Small intestine (tissue), 7 donors: ENCODE data around the gene PARD3B. TPM values are rescaled to one million over a fixed set of nuclear protein-coding genes. Genes with fewer than 3 reads are reported as not detected.

Source experiments
- DNase-seq, 2 donors: peaks; one replicate each; pipeline versions ENCODE4 v3.0.0 to v3.0.0-alpha.2; 2013
- FAIRE-seq: peaks from 2 replicates; lab custom pipeline; 2012; peaks lifted over from hg19 to GRCh38; lab: Jason Lieb, UNC
- H3K27ac ChIP-seq, 3 donors: one replicate each; pipeline ENCODE4 v1.5.1; 2013; ENCODE audit warnings: low read length in 2 of 3, mild to moderate bottlenecking in 2 of 3, control low read depth in 1 of 3, inconsistent platforms in 1 of 3, low read depth in 1 of 3, moderate library complexity in 1 of 3
- H3K27me3 ChIP-seq, 3 donors: one replicate each; pipeline ENCODE4 v1.6.1; 2013; ENCODE audit warnings: low read length in 3 of 3, inconsistent platforms in 1 of 3; ENCODE audit not compliant: control insufficient read depth in 3 of 3, insufficient read depth in 3 of 3
- H3K36me3 ChIP-seq, 3 donors: one replicate each; pipeline ENCODE4 v1.6.1; 2013; ENCODE audit warnings: low read length in 3 of 3, inconsistent platforms in 1 of 3, low read depth in 1 of 3, mild to moderate bottlenecking in 1 of 3, moderate library complexity in 1 of 3; ENCODE audit not compliant: control insufficient read depth in 3 of 3, insufficient read depth in 2 of 3
- H3K4me1 ChIP-seq, 3 donors: one replicate each; pipeline ENCODE4 v1.6.1; 2013; ENCODE audit warnings: low read length in 2 of 3, inconsistent platforms in 1 of 3, low read depth in 1 of 3, mild to moderate bottlenecking in 1 of 3, moderate library complexity in 1 of 3; ENCODE audit not compliant: control insufficient read depth in 3 of 3, insufficient read depth in 2 of 3
- H3K4me3 ChIP-seq, 3 donors: one replicate each; pipeline ENCODE4 v1.5.1; 2013; ENCODE audit warnings: low read length in 3 of 3, control low read depth in 1 of 3, inconsistent platforms in 1 of 3, low read depth in 1 of 3, mild to moderate bottlenecking in 1 of 3, moderate library complexity in 1 of 3
- H3K9me3 ChIP-seq, 2 donors: one replicate each; pipeline ENCODE4 v1.6.1; 2013; ENCODE audit warnings: low read depth in 1 of 2, low read length in 1 of 2; ENCODE audit not compliant: control insufficient read depth in 2 of 2, insufficient read depth in 1 of 2
- WGBS, 3 donors: extraction: QIAGEN DNeasy Blood & Tissue Kit; methylation state at CpG; one replicate each; pipeline ENCODE4 v1.1.7; 2013; 5-methylcytosine and 5-hydroxymethylcytosine counted together
- polyA plus RNA-seq, 4 donors: library from polyadenylated mRNA; stranded (reverse) in 3 of 4; unstranded in 1 of 4; fragments of 200-250 nt in 3 of 4; fragments of 120-200 nt in 1 of 4; gene quantifications; one replicate each; pipeline versions ENCODE4 v1.2.1 to v1.2.3, GENCODE V29; 2013
- donor health status: healthy with polysubstance abuse.
- donor health status: control.
- donor health status: control.
- donor health status: Bipolar disorder and iron deficiency.
- donor health status: healthy.

PARD3B gene
- polyA plus RNA-seq, 4 donors, result 2.8 to 10.7 (median 3.6) TPM

GRCh38 chr2:204669382-204669781, 124.1 kb downstream of the PARD3B start:
- H3K4me3 ChIP-seq, result no peak overlapping the region
- no peaks in the 10 kb centered on the region for H3K27me3 ChIP-seq
- H3K27ac ChIP-seq, result no peak overlapping the region
- no peaks in the 10 kb centered on the region for H3K36me3 ChIP-seq
- H3K4me1 ChIP-seq, result no peaks in the 10 kb centered on the region
- no peak for FAIRE-seq
- no peaks in the 10 kb centered on the region for H3K9me3 ChIP-seq
- WGBS, 3 donors, result 64 to 73% (median 69%) methylated on average over 3 of the region's 3 CpGs
- no peak for DNase-seq

GRCh38 chr2:204670124-204670523, 124.8 kb downstream of the PARD3B start:
- H3K4me3 ChIP-seq, result no peak overlapping the region
- no peaks in the 10 kb centered on the region for H3K27me3 ChIP-seq
- WGBS, 3 donors, result 28 to 53% (median 28%) methylated on average over 2 of the region's 2 CpGs
- H3K9me3 ChIP-seq, result no peaks in the 10 kb centered on the region
- no peak overlapping the region for H3K27ac ChIP-seq
- H3K36me3 ChIP-seq, result no peaks in the 10 kb centered on the region
- peak in 1 of 2 donors; percentile 19 for DNase-seq
- no peaks in the 10 kb centered on the region for H3K4me1 ChIP-seq
- no peak for FAIRE-seq

- WGBS, 3 donors, result 81 to 88% (median 85%) methylated on average over 4 of the region's 4 CpGs
- Histone ChIP-seq H3K9me3 (no peaks in the 10 kb centered on the region), H3K27me3 (no peaks in the 10 kb centered on the region), H3K4me3 (no peak overlapping the region), H3K27ac (no peak overlapping the region), H3K36me3 (no peaks in the 10 kb centered on the region), H3K4me1 (no peaks in the 10 kb centered on the region)
- no peak for DNase-seq
- FAIRE-seq, result no peak
Measured at GRCh38 chr2:204670756-204671155, 125.5 kb downstream of the PARD3B start.

- Histone ChIP-seq H3K27me3 (no peaks in the 10 kb centered on the region), H3K4me3 (no peak overlapping the region), H3K9me3 (no peaks in the 10 kb centered on the region), H3K4me1 (no peaks in the 10 kb centered on the region), H3K36me3 (no peaks in the 10 kb centered on the region), H3K27ac (no peak overlapping the region)
- DNase-seq (no peak), FAIRE-seq (no peak)
- WGBS, 3 donors, result 70 to 83% (median 71%) methylated on average over 4 of the region's 4 CpGs
Measured at GRCh38 chr2:204672772-204673171, 127.5 kb downstream of the PARD3B start.

- DNase-seq (no peak), FAIRE-seq (no peak)
- H3K36me3 ChIP-seq, result peaks cover 0 to 3% (median 0%) of the 10 kb centered on the region in 3 donors
- no peak overlapping the region for H3K27ac ChIP-seq
- H3K9me3 ChIP-seq, result peaks cover 0 to 7% of the 10 kb centered on the region in 2 donors
- H3K4me1 ChIP-seq, result no peaks in the 10 kb centered on the region
- H3K27me3 ChIP-seq, result no peaks in the 10 kb centered on the region
- no peak overlapping the region for H3K4me3 ChIP-seq
- 84 to 95% (median 90%) methylated on average over 3 of the region's 3 CpGs for WGBS, 3 donors
Measured at GRCh38 chr2:204673877-204674276, 128.6 kb downstream of the PARD3B start.

- DNase-seq (no peak), FAIRE-seq (no peak)
- peaks cover 0 to 7% of the 10 kb centered on the region in 2 donors for H3K9me3 ChIP-seq
- no peaks in the 10 kb centered on the region for H3K4me1 ChIP-seq
- no peak overlapping the region for H3K27ac ChIP-seq
- H3K36me3 ChIP-seq, result peaks cover 0 to 3% (median 0%) of the 10 kb centered on the region in 3 donors
- no peak overlapping the region for H3K4me3 ChIP-seq
- no peaks in the 10 kb centered on the region for H3K27me3 ChIP-seq
- WGBS, 3 donors, result 92 to 94% (median 92%) methylated on average over 10 of the region's 10 CpGs
Measured at GRCh38 chr2:204678031-204678430, 132.8 kb downstream of the PARD3B start.

- DNase-seq, result no peak
- Histone ChIP-seq H3K27me3 (no peaks in the 10 kb centered on the region), H3K27ac (no peak overlapping the region), H3K36me3 (peaks cover 0 to 3% (median 0%) of the 10 kb centered on the region in 3 donors), H3K4me3 (no peak overlapping the region), H3K4me1 (peaks cover 0 to 3% (median 0%) of the 10 kb centered on the region in 3 donors), H3K9me3 (peaks cover 0 to 7% of the 10 kb centered on the region in 2 donors)
- WGBS, 3 donors, result 83 to 87% (median 86%) methylated on average over 2 of the region's 2 CpGs
- peak; percentile 19 for FAIRE-seq
Measured at GRCh38 chr2:204680576-204680975, 135.3 kb downstream of the PARD3B start.

GRCh38 chr2:204681412-204681811, 136.1 kb downstream of the PARD3B start:
- Histone ChIP-seq H3K27ac (no peak overlapping the region), H3K4me3 (no peak overlapping the region), H3K27me3 (no peaks in the 10 kb centered on the region), H3K9me3 (peaks cover 0 to 7% of the 10 kb centered on the region in 2 donors), H3K4me1 (peaks cover 0 to 3% (median 0%) of the 10 kb centered on the region in 3 donors), H3K36me3 (peaks cover 0 to 3% (median 0%) of the 10 kb centered on the region in 3 donors)
- DNase-seq, result no peak
- 42 to 53% (median 48%) methylated on average over 2 of the region's 2 CpGs for WGBS, 3 donors
- no peak for FAIRE-seq

GRCh38 chr2:204683384-204683783, 138.1 kb downstream of the PARD3B start:
- H3K4me3 ChIP-seq, result no peak overlapping the region
- no peaks in the 10 kb centered on the region for H3K27me3 ChIP-seq
- 94 to 100% (median 99%) methylated on average over 1 of the region's 1 CpG for WGBS, 3 donors
- peaks cover 0 to 4% of the 10 kb centered on the region in 2 donors for H3K9me3 ChIP-seq
- H3K36me3 ChIP-seq, result peaks cover 0 to under 1% (median 0%) of the 10 kb centered on the region in 3 donors
- DNase-seq (no peak), FAIRE-seq (no peak)
- no peak overlapping the region for H3K27ac ChIP-seq
- H3K4me1 ChIP-seq, result peaks cover 0 to 3% (median 0%) of the 10 kb centered on the region in 3 donors
